Activated T-helper 1 cell treated with anti-CD3 and anti-CD28 coated beads, Interleukin-2, amount 50 U/mL, for 16 hours (primary cell): ENCODE results near the gene SHISA5.

ENCODE experiments used
- DNase-seq, 2 donors: peaks; one replicate each; pipeline ENCODE4 v3.0.0-alpha.2; 2020; ENCODE audit warnings: low read depth in 1 of 2, low spot score in 1 of 2

SHISA5 gene

DNA sequence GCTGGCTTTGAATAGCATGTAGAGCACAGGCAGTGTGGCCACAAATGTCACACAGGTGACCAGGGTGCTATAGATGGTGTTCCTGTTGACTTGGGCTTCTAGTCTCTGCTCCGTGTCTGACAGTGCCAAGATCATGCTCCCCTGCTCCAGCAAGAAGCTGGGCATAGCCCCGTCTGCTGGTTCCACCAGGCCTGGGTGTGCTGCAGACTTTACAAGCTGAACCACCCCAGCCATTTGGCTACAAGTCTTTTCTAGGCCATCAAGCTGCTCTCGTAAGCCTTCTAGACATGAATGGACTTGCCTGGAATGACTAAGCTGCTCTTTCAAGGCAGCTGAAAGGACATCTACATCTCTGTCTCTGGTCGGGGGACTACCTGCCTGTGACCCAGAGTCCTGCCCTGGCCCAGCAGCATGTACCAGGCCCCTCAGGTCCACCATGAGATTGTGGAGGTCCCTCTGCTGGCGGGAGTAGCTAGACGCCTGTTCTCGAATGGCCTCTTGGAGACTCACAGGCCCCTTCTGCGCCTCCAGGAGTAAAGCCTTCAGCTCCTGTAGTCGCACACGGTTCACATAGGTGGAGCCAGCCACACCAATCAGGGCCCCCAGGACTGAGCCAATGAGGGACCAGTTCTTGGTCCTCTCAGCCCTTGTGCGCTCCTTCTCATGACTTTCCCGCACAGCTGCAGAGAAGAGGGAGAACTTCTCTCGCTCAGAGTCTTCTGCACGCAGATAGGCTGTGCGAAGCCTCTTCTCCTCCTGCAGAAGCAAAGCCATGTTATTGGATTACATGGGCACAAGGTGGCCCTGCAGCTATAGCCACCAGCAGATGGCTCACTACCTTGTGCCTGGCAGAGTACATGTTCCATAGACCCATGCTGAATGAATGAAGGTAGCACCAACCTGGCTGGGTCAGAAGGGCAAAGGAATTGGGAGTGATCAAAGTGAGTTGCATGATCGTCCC lies 71.3 kb downstream of the SHISA5 start:
- DNase-seq, result no peak

- DNase-seq, result no peak
These were observed 72.5 kb downstream of the SHISA5 start for GRCh38 chr3:48431224-48432029.

GRCh38 chr3:48430708-48431101 lies 73.3 kb downstream of the SHISA5 start:
- no peak for DNase-seq

DNA sequence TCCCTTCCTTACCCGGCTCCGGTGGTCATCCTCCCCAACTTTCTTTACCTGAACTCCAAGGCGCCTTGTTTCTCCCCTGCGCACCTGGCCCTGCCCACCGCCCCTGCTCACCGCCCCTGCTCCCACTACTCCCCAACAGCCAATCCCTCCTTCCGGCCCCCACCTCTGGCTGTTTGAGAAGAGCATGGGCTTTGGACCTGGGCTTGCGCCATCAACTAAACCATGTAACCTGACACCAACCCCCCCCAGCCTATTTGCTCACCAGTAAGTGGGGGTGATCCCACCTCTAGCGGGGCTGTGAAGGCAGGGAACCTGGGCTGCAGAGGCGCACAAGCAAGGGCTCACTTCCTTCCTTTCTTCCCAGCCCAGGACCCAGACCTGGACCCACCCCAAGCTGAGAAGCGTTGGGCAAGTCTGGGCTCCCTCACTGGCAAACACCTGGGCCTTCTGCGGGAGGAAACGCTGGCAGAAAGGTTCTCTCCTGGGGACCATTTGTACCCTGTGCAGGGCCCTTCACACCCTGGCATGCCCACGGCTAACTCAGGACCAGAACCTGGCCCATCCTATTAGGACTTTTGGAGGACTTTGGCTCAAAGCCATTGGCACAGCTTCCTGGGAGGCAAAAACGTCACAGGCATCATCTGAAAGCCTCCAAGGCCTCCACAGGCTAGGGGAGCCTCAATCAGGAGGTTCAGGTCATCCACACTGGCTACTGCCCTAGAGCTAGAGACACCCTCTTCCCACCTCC lies 73.8 kb downstream of the SHISA5 start, which contains the start of gene PLXNB1:
Gene PLXNB1 (minus strand): TSS at position 127 of the 748 bp plus-strand sequence. CDS start 5,475 bp downstream, outside the sequence.
- DNase-seq, result no peak

DNA sequence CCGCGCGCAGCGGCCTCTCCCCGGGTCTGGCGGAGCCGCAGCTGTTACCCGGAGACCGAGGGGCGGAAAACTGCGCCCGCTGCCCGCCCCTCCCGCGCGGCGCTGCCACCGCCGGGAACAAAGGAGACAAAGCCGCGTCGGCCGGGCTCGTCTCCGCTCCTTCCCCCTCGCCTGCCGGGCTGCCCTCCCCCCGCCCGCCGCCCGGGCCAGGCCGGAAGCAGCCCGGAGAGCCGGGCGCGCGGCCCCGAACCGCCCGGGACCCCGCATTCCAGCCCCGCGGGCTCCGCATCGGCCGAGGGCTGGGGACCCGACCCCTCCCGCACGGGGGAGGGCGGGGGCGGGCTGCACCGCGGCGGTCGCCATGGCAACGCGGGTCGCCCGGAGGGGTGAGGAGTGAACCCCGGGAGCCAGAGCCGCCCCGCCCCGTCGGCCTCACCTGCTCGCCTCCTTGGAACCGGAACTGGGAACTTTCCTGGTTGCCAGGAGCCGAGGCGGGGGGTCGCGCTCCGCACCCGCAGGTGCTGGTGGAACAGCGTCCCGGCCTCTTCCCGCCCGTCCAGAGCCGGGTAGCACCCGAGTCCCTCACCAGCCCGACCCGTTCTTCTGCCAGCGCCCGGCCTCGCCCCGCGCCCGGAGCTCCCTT lies 74.5 kb downstream of the SHISA5 start:
- DNase-seq, result peak; percentile 20 to 52

DNA sequence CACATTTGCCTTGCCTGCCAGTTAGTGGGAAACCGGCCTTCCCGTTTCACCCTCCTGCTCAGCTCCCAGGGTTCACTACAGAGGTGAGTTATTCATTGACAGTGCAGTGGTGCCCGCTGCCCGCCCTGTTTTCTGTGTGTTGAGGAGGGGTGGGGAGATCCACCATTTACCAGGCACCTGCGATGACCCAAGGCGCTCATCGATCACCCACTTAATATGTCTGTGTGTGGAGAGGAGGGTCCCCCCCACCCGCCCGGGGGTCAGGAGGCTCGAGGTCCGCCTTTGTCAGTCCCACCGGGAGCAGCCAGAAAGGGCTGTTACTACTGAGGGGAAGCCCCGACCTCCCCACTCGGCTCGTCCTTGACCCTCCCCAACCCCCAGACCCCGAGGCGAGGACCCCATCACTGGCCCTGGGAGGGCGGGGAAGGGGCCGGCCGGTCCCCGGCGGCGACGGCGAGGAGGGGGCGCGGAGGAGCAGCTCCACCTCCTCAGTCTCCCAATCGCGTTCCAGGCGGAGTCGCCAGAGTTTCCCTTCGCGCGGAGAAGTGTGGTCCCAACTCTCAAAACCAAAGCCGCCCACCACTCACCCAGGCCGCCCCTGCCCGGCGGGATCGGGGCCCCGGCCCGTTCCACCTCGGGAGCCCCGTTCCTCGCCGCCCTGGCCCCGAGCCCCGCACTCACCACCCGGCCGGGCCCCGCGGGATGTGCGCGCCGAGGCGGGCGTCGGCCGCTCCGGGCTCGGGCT lies 75.2 kb downstream of the SHISA5 start:
- DNase-seq, result no peak

- DNase-seq, result no peak
These were observed 75.8 kb downstream of the SHISA5 start for GRCh38 chr3:48428088-48428571.

DNA sequence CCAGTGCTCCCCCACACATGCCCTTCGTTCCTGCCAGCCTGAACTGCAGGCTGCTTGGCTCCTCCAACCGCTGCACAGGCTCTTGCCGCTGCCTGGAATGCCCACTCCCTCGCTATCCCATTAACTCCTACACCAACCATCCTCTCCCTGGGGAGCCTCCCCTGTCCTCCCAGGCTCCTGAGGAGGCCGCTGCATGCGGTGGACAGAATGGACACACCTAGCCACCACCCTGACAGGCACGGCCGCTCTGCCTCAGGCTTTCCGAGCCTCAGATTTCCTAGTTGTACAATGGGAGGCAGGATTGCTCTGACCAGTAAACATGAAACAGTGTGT lies 76.4 kb downstream of the SHISA5 start:
- DNase-seq, result no peak

DNA sequence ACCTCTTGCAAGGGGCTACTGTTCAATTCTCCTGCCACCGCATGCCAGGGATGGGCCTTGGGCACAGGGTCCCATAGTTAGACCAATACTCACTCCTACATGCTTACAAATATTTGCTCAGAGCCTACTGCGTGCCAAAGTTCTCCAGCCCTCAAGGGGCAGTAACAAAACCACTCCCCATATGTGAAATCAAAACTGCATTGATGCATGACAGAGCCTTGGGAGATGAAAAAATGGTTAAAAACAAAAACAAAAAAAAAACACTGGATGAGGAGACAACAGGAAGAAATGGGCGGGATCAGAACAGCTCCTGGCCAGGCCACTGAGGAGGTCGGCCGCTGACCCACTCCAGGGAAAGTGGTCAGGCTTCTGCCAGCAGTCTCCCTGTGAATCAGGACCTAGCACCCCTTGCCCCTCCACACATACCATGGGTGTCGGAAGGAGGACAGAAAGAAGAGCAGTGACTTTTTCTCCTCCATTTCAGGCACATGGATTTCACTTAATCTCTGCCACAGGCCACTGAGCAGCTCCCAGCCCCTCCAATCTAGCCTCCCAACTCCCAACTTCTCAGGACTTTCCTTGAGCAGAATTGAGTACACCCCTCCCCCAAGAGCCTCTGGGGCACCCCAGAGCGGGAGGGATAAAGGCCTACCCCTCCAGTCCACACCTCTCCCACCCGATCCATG lies 76.9 kb downstream of the SHISA5 start:
- DNase-seq, result no peak

DNA sequence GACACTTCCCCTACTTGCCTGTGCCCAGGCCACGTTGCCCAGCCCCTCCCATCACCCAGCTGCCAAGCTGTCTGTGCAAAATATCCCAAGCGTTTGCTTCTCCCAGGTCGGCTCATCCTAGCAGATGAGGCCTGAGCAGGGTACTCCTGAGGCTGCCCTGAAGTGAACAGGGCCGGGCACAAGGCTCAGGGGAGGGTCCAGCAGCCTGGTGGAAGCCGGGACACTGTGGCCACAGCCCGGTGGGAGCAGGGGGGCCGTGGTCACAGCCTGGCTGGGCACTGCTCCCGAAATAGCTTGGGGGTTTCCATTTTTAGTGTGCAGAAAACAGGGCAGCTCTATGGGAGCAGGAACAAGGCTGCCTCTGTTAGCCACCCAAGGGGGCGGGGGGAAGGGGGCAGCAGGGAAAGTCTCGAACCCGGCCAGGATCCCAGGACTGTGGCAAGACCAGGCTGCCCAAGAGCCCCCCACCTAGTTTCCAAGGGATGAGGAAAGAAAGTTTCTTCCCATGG lies 77.5 kb downstream of the SHISA5 start:
- DNase-seq, result no peak

- DNase-seq, result no peak
These were observed 78.6 kb downstream of the SHISA5 start for GRCh38 chr3:48425281-48425812.

DNA sequence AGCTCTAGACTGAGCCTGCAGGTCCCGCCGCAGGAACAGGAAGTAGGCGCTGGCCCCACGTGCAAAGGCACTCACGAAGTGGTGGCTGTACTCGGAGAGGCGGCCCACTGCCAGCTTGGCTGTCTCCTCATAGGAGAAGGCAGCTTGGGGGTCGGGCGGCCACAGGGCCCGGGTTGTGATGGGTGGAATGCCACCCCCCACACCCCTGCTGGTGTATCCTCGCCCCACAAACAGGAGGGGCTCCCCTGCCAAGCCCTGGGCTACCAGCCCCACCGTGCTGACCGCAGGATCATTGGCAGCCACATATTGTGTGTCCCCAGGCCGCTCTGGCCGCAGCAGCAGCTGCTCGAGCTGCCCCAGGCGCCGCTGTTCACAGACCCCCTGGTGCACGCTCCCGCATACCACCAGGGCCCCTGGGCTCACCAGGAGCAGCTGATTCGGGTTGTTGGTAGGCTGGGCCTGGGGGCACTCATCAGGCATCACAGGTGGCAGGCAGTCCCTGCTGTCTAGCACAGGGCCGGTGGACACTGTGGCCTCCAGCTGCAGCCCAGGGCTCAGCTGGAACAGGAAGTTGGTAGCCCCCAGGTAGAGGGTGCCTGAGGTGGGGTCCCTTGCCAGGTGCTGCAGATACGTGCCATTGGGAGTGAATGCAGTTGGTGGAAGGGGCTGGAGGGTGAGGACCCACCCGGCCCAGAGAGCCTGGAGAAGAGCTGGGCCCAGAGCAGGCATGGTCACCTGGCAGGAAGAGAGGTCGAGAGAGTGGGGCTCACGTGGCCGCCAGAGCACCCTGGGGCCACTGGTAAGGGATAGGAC lies 79.9 kb downstream of the SHISA5 start:
- no peak for DNase-seq

DNA sequence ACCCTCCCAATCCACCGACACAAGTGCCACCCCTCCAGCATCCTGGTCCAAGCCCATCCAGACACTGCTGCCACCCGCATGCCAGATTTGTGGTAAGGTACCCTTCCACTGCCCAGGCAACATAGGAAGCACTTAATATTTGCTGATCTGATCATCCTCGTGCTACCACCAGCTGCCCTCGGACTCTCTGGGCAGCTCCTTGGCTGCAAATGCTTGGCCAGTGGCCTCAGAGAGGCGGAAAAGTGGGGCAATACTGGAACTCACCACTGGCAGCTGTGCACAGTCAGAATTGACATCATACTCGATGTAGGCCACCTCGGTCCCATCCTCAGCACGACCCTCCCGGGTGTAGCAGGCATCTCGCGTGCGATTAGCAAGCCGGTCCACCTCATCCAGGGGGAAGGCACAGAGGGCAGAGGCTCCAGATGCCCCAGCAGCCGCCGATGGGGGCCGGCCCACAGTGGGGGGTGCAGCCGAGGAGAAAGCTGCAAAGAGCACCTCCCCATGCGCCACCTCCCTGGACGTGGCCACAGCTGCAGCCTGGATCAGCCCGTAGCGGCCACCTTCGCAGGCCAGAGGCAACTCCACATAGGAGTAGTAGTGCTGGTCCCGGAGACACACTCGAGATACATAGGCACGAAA lies 80.6 kb downstream of the SHISA5 start:
- no peak for DNase-seq

GRCh38 chr3:48422681-48423080 lies 81.3 kb downstream of the SHISA5 start:
- no peak for DNase-seq

DNA sequence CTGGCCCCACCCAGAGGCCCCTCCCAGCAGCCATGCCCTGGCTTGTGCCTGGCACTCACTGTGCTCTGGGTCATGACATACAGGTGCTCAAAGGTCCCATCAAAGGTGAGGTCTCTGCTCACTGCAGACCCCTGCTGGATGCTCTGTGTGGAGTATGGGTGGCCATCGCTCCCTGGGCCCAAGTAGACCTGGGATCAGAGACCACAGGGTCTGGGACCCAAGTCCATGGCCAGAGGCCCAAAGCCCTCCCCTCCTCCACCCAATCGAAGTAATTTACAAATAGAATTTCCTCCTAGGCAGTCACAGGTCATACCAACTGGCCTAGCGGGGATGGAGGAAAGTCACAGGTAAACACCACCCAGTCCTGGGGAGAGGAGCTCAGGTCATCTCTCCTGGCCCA lies 81.7 kb downstream of the SHISA5 start:
- no peak for DNase-seq

DNA sequence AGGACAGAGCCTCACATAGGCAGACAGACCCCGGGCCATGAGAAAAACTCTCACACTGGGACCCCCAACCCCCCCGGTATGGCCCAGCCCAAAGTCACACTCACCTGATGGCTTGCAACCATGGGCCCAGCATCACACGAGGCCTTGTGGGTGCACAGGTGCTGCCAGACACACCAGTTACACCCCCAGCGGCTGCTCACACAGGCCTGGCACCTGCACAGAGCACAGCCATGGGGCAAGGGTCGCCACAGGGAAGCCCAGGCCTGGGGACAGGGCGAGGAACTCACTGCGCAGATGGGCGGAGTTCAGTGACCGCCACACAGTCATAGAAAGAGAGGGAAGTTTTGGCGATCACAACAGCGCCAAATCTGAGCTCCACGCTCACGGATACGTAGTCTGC lies 83.4 kb downstream of the SHISA5 start:
- DNase-seq, result no peak

- DNase-seq, result no peak
These were observed 84.4 kb downstream of the SHISA5 start for GRCh38 chr3:48419597-48419996.

DNA sequence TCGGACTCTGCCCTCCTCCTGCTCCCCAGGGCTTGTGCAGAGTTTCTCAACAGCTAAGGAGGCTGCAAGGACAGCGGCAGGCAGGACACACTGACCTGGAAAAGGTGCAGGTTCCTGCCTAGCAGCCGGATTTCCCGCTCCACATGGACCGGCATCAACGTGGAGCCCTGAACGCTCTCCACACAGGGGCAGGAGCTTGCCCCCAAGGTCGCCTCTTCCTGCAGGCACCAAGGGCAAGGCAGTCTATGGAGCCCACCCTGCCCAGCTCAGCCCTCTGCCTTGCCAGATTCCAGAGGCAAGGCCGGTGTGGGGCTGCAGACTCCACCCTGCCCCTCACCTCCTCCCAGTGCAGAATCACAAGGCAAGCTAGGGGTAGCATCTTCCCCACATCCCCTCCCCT lies 84.8 kb downstream of the SHISA5 start:
- DNase-seq, result no peak
